GM23338 (cell line): ENCODE data around the gene HES4. TPM values are rescaled to one million over a fixed set of nuclear protein-coding genes. Genes with fewer than 3 reads are reported as not detected.
A peak's percentile ranks its signal among the peaks of the same experiment; 100 is the strongest.
"Not testable (repeated sequence)": the region's sequence is repeated elsewhere in the genome, so short reads cannot be mapped to it uniquely, and the experiment has no call there.

Experiments
- ATAC-seq: fragments of 200-7000 bp; cut with Tn5 transposase; 3 replicates; pipeline ENCODE4 v1.9.1; 2020
- DNase-seq: peaks from one replicate; pipeline ENCODE4 v3.0.0-alpha.2; 2015; ENCODE audit warnings: low spot score
- H2AFZ ChIP-seq: fragments of 200-600 bp; sonication (generic); 2 replicates; pipeline ENCODE4 v1.8.0; 2016; ENCODE audit warnings: antibody characterized with exemption, mild to moderate bottlenecking, moderate library complexity
- H3F3A ChIP-seq: fragments of 200-600 bp; sonication (generic); replicated peaks from 2 replicates; pipeline ENCODE4 v1.8.0; 2017; ENCODE audit warnings: antibody characterized with exemption, mixed run types, low read depth
- H3K27ac ChIP-seq: fragments of 200-600 bp; sonication (generic); 2 replicates; pipeline ENCODE4 v1.6.1; 2016; ENCODE audit warnings: low read depth
- H3K27me3 ChIP-seq: fragments of 200-600 bp; sonication (generic); 2 replicates; pipeline ENCODE4 v1.8.0; 2016; ENCODE audit warnings: mild to moderate bottlenecking, mixed run types, moderate library complexity; ENCODE audit not compliant: insufficient read depth
- H3K36me3 ChIP-seq: fragments of 200-600 bp; sonication (generic); 2 replicates; pipeline ENCODE4 v1.8.0; 2016; ENCODE audit warnings: mild to moderate bottlenecking; ENCODE audit not compliant: insufficient read depth
- H3K4me1 ChIP-seq: fragments of 200-600 bp; sonication (generic); 2 replicates; pipeline ENCODE4 v1.8.0; 2016; ENCODE audit warnings: mild to moderate bottlenecking, moderate library complexity; ENCODE audit not compliant: insufficient read depth
- H3K4me2 ChIP-seq: fragments of 200-600 bp; sonication (generic); 2 replicates; pipeline ENCODE4 v1.7.1; 2017; ENCODE audit warnings: mixed run types
- H3K4me3 ChIP-seq: fragments of 200-600 bp; sonication (generic); 2 replicates; pipeline ENCODE4 v1.6.1; 2016; ENCODE audit warnings: mixed run types
- H3K79me2 ChIP-seq: fragments of 200-600 bp; sonication (generic); replicated peaks from 2 replicates; pipeline ENCODE4 v1.8.0; 2017; ENCODE audit warnings: mild to moderate bottlenecking; ENCODE audit not compliant: insufficient read depth
- H3K9me2 ChIP-seq: fragments of 200-600 bp; sonication (generic); 2 replicates; pipeline ENCODE4 v1.8.0; 2017; ENCODE audit not compliant: insufficient read depth
- H4K20me1 ChIP-seq: fragments of 200-600 bp; sonication (generic); replicated peaks from 2 replicates; pipeline ENCODE4 v1.8.0; 2017; ENCODE audit warnings: mild to moderate bottlenecking; ENCODE audit not compliant: insufficient read depth
- H3K27ac Mint-ChIP-seq: 2 replicates; pipeline ENCODE4 v1.8.0; 2020; ENCODE audit warnings: inconsistent platforms, mild to moderate bottlenecking, moderate library complexity, mixed read lengths
- H3K27me3 Mint-ChIP-seq: 3 replicates; pipeline ENCODE4 v1.8.0; 2022; ENCODE audit warnings: low read depth, mild to moderate bottlenecking, moderate library complexity, mixed read lengths, inconsistent platforms; ENCODE audit not compliant: insufficient read depth, poor library complexity
- H3K36me3 Mint-ChIP-seq: 3 replicates; pipeline ENCODE4 v1.8.0; 2021; ENCODE audit warnings: low read depth, mild to moderate bottlenecking, inconsistent platforms, moderate library complexity, mixed read lengths
- H3K4me1 Mint-ChIP-seq: 3 replicates; pipeline ENCODE4 v1.8.0; 2020; ENCODE audit warnings: mild to moderate bottlenecking, inconsistent platforms, mixed read lengths
- H3K4me3 Mint-ChIP-seq: 3 replicates; pipeline ENCODE4 v1.8.0; 2021; ENCODE audit warnings: moderate library complexity, mild to moderate bottlenecking, inconsistent platforms, mixed read lengths
- H3K9me3 Mint-ChIP-seq: 3 replicates; pipeline ENCODE4 v1.8.0; 2020; ENCODE audit warnings: moderate library complexity, mild to moderate bottlenecking, inconsistent platforms, mixed read lengths
- CTCF ChIP-seq, 2 experiments: fragments of 200-600 bp in 1 of 2; sonication (generic) in 1 of 2; conservative IDR thresholded peaks; 2 replicates each; pipeline versions ENCODE4 v1.5.1 to v1.6.1; 2016 to 2017; ENCODE audit warnings: antibody characterized with exemption in 2 of 2, low read depth in 2 of 2, mild to moderate bottlenecking in 2 of 2, moderate library complexity in 1 of 2
- EZH2 ChIP-seq: fragments of 200-600 bp; sonication (generic); IDR thresholded peaks from one replicate; pipeline ENCODE4 v1.8.0; 2017; ENCODE audit warnings: antibody characterized with exemption, mild to moderate bottlenecking, low read depth; ENCODE audit not compliant: unreplicated experiment
- EZH2phosphoT487 ChIP-seq: fragments of 200-600 bp; sonication (generic); IDR thresholded peaks from one replicate; pipeline ENCODE4 v1.8.1; 2018; ENCODE audit warnings: antibody characterized with exemption; ENCODE audit not compliant: unreplicated experiment
- JUNB ChIP-seq: IDR thresholded peaks from one replicate; pipeline ENCODE4 v1.6.1; 2016; ENCODE audit warnings: antibody characterized with exemption; ENCODE audit not compliant: unreplicated experiment
- NANOG ChIP-seq: IDR thresholded peaks from 2 replicates; pipeline ENCODE4 v1.6.1; 2016; ENCODE audit warnings: antibody characterized with exemption, borderline replicate concordance
- POLR2AphosphoS5 ChIP-seq: IDR thresholded peaks from 2 replicates; pipeline ENCODE4 v1.6.1; 2016; ENCODE audit warnings: antibody characterized with exemption, low read depth
- STAT1 ChIP-seq: IDR thresholded peaks from one replicate; pipeline ENCODE4 v1.6.1; 2016; ENCODE audit warnings: antibody characterized with exemption; ENCODE audit not compliant: unreplicated experiment
- ZNF331 ChIP-seq: fragments of 250-450 bp; sonication (Bioruptor Pico); IDR thresholded peaks from 2 replicates; pipeline ENCODE4 v1.5.0; 2020; ENCODE audit warnings: low read depth, mild to moderate bottlenecking, moderate library complexity
- polyA plus RNA-seq: library from polyadenylated mRNA; unstranded; fragments of >200 nt; fragmentation: Nextera tagmentation; extraction: Ambion mirVana; gene quantifications from 2 replicates; pipeline ENCODE4 v1.2.1, GENCODE V29; 2016
- total RNA-seq: library from RNA; depleted of rRNA; stranded (reverse); fragments of >200 nt; shearing (Covaris generic); gene quantifications from 2 replicates; pipeline ENCODE4 v1.2.3, GENCODE V29; 2014
- TF ChIP-seq, protein P1 (sequence below): IDR thresholded peaks from one replicate; pipeline ENCODE4 v1.6.1; 2018; ENCODE audit warnings: antibody characterized with exemption; ENCODE audit not compliant: unreplicated experiment

HES4 gene
- total and polyA plus RNA-seq, 2 experiments from 2014 or later = 2.3 to 6.7 TPM

GRCh38 chr1:1011396-1011949 lies 11.6 kb upstream of the HES4 start (continued):
- TF ChIP-seq, protein P1, sequence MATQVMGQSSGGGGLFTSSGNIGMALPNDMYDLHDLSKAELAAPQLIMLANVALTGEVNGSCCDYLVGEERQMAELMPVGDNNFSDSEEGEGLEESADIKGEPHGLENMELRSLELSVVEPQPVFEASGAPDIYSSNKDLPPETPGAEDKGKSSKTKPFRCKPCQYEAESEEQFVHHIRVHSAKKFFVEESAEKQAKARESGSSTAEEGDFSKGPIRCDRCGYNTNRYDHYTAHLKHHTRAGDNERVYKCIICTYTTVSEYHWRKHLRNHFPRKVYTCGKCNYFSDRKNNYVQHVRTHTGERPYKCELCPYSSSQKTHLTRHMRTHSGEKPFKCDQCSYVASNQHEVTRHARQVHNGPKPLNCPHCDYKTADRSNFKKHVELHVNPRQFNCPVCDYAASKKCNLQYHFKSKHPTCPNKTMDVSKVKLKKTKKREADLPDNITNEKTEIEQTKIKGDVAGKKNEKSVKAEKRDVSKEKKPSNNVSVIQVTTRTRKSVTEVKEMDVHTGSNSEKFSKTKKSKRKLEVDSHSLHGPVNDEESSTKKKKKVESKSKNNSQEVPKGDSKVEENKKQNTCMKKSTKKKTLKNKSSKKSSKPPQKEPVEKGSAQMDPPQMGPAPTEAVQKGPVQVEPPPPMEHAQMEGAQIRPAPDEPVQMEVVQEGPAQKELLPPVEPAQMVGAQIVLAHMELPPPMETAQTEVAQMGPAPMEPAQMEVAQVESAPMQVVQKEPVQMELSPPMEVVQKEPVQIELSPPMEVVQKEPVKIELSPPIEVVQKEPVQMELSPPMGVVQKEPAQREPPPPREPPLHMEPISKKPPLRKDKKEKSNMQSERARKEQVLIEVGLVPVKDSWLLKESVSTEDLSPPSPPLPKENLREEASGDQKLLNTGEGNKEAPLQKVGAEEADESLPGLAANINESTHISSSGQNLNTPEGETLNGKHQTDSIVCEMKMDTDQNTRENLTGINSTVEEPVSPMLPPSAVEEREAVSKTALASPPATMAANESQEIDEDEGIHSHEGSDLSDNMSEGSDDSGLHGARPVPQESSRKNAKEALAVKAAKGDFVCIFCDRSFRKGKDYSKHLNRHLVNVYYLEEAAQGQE = no peak

DNA sequence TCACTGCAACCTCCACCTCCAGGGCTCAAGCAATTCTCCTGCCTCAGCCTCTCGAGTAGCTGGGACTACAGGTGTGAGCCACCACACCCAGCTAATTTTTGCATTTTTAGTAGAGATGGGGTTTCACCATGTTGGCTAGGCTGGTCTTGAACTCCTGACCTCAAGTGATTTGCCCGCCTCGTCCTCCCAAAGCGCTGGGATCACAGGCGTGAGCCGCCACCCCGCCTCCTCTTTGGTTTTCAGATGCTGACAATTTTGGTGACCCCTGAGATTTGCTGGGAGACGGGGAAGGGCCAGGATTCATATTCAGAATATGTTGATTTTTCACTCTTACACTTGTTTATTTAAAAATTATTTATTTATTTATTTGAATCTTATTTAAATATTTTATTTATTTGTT lies 10.2 kb upstream of the HES4 start:
- H3K9me3 Mint-ChIP-seq, H3K27ac Mint-ChIP-seq, H3K27ac ChIP-seq, H3K36me3 ChIP-seq, DNase-seq, H3F3A ChIP-seq, H3K36me3 Mint-ChIP-seq, H3K4me3 Mint-ChIP-seq, H3K9me2 ChIP-seq, H4K20me1 ChIP-seq, H3K4me2 ChIP-seq, H3K79me2 ChIP-seq, H2AFZ ChIP-seq, ATAC-seq, H3K4me3 ChIP-seq: not testable (repeated sequence)
- peaks cover 30% of the 10 kb centered on the region; the same call in 2 of the 3 replicates for H3K4me1 Mint-ChIP-seq
- peaks cover 33% of the 10 kb centered on the region for H3K27me3 ChIP-seq
- H3K27me3 Mint-ChIP-seq = peaks cover 35% of the 10 kb centered on the region
- peaks cover 23% of the 10 kb centered on the region for H3K4me1 ChIP-seq

DNA sequence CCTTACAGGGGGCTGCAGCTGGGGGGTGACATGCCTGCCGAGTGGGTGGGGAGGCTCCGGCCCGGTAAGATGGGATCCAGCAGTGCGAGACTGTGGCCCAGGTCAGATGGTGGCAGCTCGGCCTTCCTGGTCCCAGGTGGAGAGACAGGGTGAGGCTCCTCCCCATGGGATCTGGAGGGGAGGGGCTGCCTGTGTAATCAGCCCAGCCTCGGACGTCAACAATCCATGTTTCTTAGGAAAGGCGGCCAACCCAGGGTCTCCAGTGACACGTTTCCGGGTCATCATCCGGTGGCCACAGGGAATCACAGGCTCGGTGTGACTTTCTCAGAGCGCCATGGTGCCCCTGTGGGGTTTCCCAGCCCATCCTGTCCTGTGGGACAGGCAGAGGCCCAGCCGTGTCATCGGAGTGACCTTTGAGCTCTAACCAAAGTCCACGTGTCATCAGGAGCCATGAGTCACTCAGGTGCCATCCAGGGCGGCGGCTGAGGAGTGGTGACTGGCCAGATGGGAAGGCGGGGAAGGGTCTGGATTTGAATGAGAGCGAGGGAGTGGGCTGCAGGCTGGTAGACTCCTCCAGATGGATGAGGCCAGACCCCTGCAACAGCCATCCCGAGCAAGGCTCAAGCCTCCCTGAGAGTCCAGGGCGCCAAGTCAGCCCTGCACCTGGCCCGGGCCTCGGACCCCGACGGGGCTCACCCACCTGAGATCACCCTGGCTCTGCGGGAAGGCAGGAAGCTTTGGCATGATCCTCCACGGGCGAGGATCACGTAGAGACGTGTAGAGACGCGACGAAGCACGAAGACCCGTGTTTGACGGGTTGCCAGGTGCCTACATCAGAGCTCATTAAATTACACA lies 6.6 kb upstream of the HES4 start:
- no peak overlapping the region for H3K27ac ChIP-seq
- no peaks in the 10 kb centered on the region for H3K36me3 ChIP-seq
- no peak overlapping the region for H3K4me3 ChIP-seq
- H3K4me1 ChIP-seq = peaks cover 8% of the 10 kb centered on the region; the same call in 1 of the 2 replicates
- Mint-ChIP-seq H3K9me3 (peaks cover 1% of the 10 kb centered on the region; the same call in 1 of the 3 replicates), H3K4me3 (no peak overlapping the region), H3K27me3 (peaks cover 48% of the 10 kb centered on the region), H3K4me1 (peaks cover 16% of the 10 kb centered on the region), H3K36me3 (no peaks in the 10 kb centered on the region), H3K27ac (no peak overlapping the region)
- no peaks in the 10 kb centered on the region; the same call in 1 of the 2 replicates for H4K20me1 ChIP-seq
- H3K9me2 ChIP-seq = no peaks in the 10 kb centered on the region
- peaks cover 65% of the 10 kb centered on the region for H3K27me3 ChIP-seq
- no peaks in the 10 kb centered on the region for H3K79me2 ChIP-seq
- H3K4me2 ChIP-seq = no peak overlapping the region
- no peaks in the 10 kb centered on the region for H3F3A ChIP-seq
- ATAC-seq = peak; percentile 18
- no peak overlapping the region for H2AFZ ChIP-seq
- DNase-seq = no peak
- TF ChIP-seq ZNF331 (CRISPR knock-in tag) (no peak), STAT1 (no peak), CTCF (conservative IDR thresholded peaks at IDR 0.05; ENCODE audit: low read depth in 2 of 2) (no peak), JUNB (no peak), EZH2phosphoT487 (no peak), EZH2 (no peak), POLR2AphosphoS5 (no peak), NANOG (no peak)
